ENCODE measurements around the gene MECP2.

The MECP2 gene

DNA sequence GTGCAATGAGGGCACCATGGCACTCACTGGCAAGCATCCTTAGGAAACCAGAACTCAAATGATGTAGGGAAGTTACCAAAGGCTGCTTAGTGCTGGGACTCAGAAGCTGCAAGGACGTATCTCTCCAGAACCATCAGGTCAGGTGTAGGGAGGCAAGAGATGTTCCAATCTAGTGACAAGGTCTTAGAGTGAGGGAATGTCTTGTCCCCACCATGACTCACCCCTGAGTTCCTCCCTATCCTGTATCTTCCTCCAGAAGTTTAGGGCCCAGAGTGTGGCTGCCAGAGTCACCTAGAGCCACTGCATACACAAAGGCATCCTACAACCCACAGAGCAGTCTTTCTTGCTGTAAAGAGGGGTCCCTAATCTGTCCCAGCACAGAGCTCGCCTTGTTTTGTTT lies 63.7 kb downstream of the MECP2 start:
- no peak for DNase-seq (ENCODE audit: low read depth in 2 of 2)

DNA sequence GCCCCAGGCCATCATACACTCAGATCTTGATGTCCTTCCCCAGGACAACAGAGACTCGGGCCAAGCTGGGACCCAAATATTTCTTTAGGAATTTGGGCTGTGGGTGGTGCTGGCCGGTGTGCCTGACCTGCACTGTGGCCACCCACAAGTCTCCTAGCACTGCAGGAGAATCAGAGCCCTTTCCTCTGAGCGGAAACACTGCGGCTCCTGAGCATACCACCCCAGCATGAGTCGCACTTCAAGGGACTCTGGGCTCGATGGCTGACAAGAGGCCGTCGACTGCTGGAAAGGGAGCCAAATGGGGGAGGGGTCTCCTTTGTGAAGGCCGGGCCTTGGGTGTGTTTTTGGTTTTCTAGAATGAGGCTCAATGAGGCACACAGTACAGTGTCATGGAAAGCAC lies 64.9 kb downstream of the MECP2 start:
- no peak for DNase-seq (ENCODE audit: low read depth in 2 of 2)

DNA sequence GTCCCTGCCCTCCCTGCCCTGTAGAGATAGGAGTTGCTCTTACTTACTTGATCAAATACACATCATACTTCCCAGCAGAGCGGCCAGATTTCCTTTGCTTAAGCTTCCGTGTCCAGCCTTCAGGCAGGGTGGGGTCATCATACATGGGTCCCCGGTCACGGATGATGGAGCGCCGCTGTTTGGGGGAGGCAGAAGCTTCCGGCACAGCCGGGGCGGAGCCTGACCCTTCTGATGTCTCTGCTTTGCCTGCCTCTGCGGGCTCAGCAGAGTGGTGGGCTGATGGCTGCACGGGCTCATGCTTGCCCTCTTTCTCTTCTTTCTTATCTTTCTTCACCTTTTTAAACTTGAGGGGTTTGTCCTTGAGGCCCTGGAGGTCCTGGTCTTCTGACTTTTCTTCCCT lies 65.4 kb downstream of the MECP2 start:
- DNase-seq (ENCODE audit: low read depth in 2 of 2), result no peak

DNA sequence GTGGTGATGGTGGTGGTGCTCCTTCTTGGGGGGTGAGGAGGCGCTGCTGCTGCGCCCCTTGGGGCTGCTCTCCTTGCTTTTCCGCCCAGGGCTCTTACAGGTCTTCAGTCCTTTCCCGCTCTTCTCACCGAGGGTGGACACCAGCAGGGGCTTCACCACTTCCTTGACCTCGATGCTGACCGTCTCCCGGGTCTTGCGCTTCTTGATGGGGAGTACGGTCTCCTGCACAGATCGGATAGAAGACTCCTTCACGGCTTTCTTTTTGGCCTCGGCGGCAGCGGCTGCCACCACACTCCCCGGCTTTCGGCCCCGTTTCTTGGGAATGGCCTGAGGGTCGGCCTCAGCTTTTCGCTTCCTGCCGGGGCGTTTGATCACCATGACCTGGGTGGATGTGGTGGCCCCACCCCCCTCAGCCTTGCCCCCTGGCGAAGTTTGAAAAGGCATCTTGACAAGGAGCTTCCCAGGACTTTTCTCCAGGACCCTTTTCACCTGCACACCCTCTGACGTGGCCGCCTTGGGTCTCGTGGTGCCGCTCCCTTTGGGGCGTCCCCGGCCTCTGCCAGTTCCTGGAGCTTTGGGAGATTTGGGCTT lies 66.7 kb downstream of the MECP2 start:
- no peak for DNase-seq (ENCODE audit: low read depth in 2 of 2)

DNA sequence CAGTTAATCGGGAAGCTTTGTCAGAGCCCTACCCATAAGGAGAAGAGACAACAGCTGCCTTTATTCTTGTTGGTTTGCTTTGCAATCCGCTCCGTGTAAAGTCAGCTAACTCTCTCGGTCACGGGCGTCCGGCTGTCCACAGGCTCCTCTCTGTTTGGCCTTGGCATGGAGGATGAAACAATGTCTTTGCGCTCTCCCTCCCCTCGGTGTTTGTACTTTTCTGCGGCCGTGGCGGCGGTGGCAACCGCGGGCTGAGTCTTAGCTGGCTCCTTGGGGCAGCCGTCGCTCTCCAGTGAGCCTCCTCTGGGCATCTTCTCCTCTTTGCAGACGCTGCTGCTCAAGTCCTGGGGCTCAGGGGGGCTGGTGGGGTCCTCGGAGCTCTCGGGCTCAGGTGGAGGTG lies 67.3 kb downstream of the MECP2 start:
- no peak for DNase-seq (ENCODE audit: low read depth in 2 of 2)

DNA sequence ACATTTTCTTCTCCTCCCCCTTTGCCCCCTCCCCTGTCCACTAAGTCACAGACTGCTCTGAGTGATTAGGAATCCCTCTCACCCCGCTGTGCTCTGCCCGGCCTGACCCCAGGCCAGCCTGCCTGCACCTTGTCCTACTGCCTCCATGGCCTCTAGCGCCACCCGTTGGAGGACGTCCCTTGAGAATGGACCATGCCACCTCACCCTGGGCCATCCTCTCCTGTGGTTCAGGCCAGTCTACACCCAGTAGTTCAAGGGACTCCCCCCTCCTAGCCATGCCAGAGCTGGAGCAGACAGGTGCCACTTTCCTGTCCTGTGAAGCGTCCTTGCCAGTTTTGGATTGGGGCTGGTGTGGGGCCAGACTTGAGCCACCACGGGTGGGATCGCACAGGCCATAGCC lies 68.1 kb downstream of the MECP2 start:
- DNase-seq (ENCODE audit: low read depth in 2 of 2), result no peak

DNA sequence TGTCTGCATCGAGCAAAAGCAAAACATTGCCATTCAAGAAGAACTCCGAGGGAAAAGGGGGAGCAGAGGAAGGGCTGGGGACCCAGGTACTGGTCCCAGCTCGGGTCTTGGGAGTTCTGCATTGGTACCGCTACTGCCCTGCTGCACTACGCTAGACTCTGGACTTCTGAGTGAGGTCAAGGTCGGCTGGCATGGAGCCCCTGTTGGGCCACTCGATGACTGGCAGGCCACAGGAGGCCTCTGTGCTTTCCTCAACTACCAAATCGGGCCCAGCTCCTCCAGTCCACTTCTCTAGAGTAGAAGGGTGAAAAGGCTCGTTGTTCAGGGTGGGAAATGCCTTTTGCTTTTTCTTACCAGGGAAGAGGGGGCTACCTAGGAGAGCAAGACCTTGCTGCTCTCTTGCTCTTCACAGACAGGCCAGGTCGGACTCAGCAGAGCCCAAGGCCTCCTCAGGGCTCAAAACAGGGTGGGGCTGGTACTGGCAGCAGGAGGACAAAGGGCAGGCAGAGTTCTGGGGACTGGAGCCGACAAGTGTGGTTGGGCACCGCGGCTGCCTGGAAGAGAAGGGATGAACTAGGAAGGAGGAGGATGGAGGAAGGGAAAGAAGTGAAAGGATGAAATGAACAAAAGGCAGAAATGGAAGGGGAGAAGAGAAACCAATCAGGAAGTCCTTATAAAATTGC lies 68.9 kb downstream of the MECP2 start:
- no peak for DNase-seq (ENCODE audit: low read depth in 2 of 2)

DNA sequence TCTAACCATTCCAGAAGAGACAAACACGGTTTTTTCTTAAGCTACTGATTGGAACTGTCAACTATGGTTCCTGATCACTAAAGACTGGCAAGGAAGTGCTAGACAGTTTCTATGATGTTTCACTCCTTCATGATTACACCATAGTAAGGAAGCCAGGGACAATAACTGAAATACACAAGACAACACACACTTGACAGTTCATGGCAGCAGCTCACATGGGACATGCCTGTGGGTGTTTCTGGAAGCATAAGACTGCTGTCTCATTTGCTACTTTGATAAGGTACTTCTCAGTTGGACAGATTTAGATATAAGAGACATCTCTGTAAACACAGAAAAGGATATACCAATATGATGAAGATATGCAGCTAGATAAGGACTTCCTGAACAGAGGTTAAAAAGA lies 69.5 kb downstream of the MECP2 start:
- DNase-seq (ENCODE audit: low read depth in 2 of 2), result no peak

DNA sequence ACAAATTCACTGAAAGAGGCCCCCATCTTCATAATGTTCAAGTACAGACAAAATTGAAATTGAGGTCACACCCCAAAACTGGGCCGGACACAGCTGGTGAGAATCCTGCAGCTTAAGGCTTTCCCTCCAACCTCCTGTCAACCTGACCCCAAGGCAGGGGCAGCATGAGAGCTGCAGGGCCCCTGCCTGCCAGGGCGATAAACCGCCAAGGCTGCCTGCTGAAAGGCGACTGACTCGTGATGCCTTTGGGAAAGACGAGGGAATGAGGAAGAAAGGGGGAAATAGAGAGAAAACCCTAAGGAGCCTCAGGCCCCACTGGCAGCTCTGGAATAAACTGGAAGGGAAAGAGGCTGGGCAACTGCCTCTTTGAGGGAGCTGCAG lies 70.5 kb downstream of the MECP2 start:
- DNase-seq (ENCODE audit: low read depth in 2 of 2), result no peak

DNA sequence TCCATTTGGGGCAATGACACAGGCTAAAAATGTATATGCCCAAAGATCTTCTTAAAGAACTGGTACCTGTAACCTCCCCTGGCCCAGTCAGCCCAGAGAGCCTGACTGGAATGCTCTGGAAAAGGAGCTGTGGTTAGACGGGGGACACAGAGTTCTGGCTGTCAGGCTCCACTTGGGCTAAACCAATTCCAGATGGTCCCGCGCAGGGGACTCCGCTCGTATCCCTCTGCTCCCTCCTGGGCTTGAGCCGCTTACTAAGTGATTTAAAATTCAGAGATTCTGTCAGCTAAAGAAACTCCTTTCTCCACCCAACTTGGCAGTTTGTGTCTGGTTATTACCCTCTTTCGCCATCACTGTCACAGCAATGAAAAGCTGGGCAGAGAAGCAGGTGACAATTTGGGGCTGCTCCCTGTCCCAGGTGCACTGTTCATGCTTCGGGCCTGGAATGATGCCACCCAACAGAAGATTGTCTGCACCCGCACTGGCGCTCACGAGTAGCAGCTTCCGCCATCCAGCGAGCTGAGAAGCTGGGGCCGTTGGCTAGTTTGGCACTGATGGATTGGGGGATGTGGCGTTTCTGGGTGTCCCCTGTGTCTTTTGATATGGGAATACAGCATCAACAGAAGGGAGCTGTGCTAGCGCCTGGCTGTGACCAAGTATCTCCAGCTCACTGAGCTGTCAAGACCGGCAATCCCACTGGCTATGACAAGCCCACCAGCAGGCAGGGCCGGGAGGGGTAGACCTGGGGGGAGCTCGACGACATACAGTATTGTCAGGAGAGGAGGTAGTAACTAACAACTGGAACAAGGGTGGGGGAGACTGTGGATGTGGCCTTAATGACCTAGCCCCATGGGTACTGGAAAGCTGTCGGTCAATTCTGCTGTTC lies 71.1 kb downstream of the MECP2 start:
- no peak for DNase-seq (ENCODE audit: low read depth in 2 of 2)

DNA sequence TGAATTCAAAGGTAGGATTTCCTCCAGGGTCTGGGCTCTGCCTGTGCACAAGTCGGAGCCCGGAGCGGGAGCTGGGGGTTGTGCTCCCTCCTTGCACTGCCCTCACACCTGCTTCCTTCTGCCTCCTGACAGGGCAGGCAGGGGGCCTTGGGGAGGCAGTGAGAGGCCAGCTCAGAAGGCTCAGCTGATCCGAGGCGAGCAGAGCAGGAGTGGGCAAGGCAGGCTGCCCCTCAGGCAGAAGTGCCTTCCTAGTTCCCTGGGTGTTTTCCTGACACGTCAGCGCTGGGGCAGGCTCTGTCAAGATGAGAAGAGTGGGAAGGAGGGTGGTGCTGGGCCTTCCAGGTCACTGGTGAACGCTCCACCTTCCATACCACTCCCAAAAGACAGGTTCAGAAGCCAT lies 72.3 kb downstream of the MECP2 start:
- no peak for DNase-seq (ENCODE audit: low read depth in 2 of 2)

DNA sequence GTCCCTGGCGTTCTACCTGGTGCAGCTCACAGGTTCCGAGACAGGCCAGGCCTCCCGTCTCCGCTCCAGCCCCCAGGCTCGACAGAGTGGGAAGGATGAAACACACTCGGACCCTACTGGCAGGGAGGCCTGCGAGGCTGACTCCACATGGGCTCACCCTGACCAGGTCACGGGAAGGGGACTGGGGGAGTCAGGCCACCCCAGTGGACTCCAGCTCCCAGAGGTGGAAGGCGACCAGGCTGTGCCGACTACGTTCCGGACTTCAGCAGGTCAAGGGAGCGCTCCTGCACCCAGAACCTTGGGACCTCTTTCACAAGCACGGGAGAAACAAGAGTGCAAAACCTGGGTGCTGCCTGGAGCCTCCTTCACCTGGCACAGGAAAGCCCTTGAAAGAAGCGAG lies 73.2 kb downstream of the MECP2 start:
- DNase-seq (ENCODE audit: low read depth in 2 of 2), result no peak

DNA sequence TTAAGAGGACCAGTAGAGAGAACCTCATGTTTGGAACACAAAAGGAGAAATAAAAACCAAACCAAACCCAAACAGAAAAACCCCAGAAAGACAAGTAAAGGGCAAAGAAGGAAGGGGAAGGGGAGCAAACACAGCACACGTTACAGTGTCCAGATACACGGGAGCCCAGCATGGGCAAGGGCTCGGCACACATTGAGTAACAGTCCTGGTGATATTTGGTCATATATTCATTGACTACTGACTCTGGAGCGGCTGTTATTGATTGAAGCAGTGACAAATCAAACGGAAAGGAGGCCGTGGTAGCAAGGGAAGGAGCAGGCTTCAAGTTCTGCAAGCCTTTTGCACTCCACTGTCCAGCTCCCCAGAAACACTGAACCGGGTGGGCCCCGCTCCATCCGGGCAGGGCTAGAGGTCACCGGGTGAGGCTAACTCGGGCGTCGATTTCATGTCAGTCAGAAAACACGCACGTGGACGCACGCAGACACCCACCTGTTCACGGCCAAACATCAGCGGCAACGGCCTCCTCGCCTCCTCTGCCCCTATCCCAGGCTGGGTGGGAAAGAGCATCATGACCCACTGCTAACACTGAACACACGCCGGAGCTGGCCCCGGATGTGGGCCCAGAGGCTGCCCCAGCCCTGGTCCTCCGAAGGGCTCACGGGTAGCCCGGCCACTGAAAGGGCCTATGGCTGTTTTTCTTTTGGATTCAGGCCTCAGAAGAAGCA lies 74.1 kb downstream of the MECP2 start:
- no peak for DNase-seq (ENCODE audit: low read depth in 2 of 2)

DNA sequence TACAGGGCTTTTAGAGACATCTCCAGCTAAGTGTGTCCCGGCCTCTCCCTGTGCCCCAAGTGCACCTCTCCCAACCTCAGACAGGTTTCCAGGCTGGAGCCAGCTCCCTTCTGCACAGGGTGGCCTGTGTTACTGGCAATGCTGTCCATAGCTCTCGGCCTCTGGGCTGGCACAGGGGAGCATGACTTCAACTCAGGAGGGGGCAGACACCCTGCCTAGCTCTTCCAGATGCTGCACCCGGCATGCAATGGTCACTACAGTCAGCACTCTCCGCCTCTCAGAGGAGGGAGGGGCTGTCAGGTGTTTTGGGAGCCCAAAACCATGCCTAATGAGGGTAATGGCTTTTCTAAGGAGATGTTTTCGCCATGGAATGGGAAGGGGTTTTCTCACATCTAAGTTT lies 75.4 kb downstream of the MECP2 start:
- DNase-seq (ENCODE audit: low read depth in 2 of 2), result no peak

DNA sequence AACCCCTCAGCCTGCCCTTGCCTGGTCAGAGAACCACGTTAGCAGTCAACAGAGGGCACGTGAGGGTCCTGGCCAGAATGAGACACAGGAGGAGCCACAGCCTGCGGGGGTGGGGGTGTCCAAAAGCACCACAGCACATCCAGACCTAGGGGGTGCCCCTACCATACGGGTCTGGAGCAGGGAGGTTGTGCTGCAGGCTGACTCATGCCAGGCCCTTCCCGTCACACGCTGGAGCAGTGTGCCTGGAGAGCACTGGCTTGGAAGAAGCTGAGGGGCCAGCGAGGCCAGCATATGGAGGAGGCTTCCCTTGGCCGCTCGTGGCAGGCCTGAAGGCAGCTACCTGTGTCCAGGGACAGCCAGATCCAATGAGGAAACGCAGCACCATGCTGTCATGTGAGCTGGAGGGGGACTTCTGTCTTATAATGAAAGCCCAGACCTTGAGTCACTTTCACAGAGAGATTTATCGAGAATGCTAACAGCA lies 76.3 kb downstream of the MECP2 start:
- no peak for DNase-seq (ENCODE audit: low read depth in 2 of 2)

DNA sequence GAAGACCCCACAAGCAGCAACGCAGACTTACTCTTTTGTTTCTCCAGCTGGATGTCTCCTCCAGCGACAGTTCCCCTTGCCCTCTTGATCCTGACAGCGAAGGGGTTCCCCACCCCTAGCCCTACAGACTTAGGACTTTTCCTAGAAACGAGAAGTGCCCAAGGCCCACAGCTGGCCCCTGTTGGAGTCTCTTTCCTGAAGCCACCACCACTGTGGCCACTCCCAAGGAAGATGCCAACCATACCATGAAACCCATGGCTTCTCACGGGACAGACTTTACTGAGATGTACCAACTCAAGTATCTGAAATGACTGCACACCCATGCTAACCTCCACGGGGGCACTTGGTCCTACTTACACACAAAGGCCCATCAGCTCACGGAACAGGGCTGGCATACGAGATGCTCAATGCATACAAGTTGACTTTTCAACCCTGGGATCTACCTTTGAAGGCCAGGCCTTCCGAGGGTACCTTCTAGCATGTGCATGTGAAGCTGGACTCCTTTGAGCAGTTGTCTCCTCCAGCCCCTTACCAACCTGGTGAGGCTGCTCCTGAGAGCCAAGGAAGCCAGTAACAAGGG lies 76.9 kb downstream of the MECP2 start:
- no peak for DNase-seq (ENCODE audit: low read depth in 2 of 2)

DNA sequence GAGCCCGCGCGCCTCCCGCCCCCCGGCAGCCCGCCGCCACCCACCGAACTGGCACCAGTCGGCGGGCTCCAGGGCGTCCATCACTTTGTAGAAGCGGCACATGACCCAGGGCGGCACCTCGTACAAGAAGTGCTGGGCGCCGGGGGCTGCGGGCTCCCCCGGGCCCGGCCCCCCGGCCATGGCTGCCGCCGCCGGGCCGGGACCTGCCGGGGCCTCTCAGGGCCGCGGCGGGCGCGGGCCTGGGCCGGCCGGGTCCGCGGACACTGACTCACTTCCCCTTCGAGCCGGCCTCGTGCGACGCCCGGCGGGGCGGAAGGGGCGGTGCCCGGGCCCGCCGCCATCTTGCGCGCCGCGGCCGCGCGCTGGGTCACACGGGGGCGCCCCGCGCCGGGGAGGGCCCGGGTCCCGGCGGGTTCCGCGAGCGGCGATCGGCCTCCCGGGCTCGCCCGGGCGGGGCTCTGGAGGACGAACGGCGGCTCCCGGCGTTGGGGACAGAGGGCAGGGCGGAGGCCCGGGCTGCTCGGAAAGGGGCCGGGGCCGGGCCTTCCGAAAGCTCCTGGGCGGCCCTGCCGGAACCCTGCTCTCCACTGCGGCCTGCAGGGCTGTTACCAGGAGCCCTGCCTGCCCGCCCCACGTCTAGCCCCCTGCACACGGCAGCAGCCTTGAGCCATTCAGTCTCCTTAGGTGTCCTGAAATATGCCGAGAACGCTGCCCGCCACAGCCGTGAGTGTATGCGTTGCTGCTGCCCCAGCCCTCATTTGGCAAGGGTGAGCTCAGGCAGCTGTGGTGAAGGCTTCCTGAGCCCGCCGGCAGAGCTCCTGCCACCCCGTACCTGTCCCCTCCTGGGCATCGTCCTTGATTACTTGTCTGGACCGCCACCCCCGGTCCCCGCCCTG lies 77.6 kb downstream of the MECP2 start, which contains the start of gene IRAK1:
Gene IRAK1 (minus strand): TSS at position 270 of the 896 bp plus-strand sequence. CDS start 90 bp downstream, at position 180.
- peak in 1 of 2 donors; percentile 49 for DNase-seq (ENCODE audit: low read depth in 2 of 2)

DNA sequence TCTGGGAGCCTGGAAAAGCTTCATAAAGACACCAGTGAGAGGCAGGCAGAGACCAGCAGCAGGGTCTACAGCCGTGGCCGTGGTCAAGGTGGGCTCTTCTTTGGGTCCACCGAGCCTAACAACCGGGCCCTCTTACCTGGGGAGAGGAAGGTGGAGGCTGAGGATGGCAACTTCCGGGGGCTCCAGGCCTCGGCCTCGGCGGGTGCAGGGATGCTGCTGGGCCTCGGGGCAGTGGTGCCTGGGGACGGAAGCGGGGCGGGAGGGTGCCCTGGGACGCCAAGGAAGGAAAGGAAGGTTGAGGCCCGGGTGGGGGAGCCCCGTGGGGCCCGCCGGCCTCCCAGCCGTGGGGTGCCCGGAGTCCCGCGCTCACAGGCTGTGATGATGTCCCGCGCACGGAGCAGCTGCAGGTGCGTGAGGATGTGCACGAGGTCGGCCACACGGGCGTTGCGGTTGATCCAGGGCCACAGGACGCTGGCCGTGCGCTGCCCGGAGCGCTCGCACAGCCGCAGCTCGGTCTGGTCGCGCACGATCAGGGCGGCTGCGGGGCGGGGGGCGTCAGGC lies 78.4 kb downstream of the MECP2 start:
- DNase-seq (ENCODE audit: low read depth in 2 of 2), result no peak

DNA sequence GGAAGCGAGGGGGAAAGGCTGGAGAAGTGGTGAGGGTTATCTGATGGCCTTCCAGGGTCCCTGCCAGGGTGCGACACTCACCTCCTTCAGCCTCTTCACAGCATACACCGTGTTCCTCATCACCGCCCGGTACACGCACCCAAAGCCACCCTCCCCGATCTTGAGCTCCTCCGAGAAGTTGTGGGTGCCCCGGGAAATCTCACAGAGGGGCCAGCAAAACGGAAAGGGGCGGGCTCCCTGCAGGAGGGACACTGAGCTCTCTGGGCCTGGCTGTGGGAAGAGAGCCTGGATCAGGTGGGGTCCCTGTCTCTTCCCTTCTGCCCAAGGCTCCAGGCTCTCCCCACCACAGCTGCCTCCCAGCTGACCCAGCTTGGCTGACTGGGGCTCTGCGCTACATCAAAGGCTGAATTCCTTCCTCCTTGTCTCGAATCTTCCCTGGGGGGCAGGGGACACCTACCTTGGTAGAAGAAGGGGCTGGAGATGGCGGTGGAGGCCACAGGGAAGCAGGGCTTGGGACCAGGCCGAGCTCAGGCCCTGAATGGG lies 78.9 kb downstream of the MECP2 start:
- no peak for DNase-seq (ENCODE audit: low read depth in 2 of 2)
